IgD-negative memory B cell (primary cell): ENCODE data around the gene NT5DC4. TPM values are rescaled to one million over a fixed set of nuclear protein-coding genes. Genes with fewer than 3 reads are reported as not detected.
"Not testable (repeated sequence)": the region's sequence is repeated elsewhere in the genome, so short reads cannot be mapped to it uniquely, and the experiment has no call there.

Experiments
- H3K27ac Mint-ChIP-seq, 3 donors: one replicate each; pipeline ENCODE4 v1.8.0; 2020 to 2022; ENCODE audit warnings: mild to moderate bottlenecking in 3 of 3, mixed read lengths in 3 of 3, moderate library complexity in 1 of 3
- H3K27me3 Mint-ChIP-seq: one replicate; pipeline ENCODE4 v1.8.0; 2021; ENCODE audit warnings: mixed read lengths
- H3K36me3 Mint-ChIP-seq: one replicate; pipeline ENCODE4 v1.8.0; 2020; ENCODE audit warnings: mild to moderate bottlenecking, mixed read lengths
- H3K4me1 Mint-ChIP-seq, 3 donors: one replicate each; pipeline ENCODE4 v1.8.0; 2020 to 2022; ENCODE audit warnings: mixed read lengths in 3 of 3, mild to moderate bottlenecking in 1 of 3
- H3K4me3 Mint-ChIP-seq, 4 donors: one replicate each; pipeline ENCODE4 v1.8.0; 2020 to 2022; ENCODE audit warnings: mild to moderate bottlenecking in 4 of 4, mixed read lengths in 4 of 4, moderate library complexity in 3 of 4
- H3K9me3 Mint-ChIP-seq, 3 donors: one replicate each; pipeline ENCODE4 v1.8.0; 2020 to 2021; ENCODE audit warnings: mixed read lengths in 3 of 3, mild to moderate bottlenecking in 1 of 3
- polyA plus RNA-seq: library from polyadenylated mRNA; unstranded; fragments of 300-500 nt; fragmentation: Illumina TruSeq; gene quantifications from one replicate; pipeline ENCODE4 v1.2.3, GENCODE V29; 2021

The NT5DC4 gene
- polyA plus RNA-seq, 1 donor from 2014 or later, result not detected

GRCh38 chr2:112710956-112711750 is 9.7 kb upstream of the NT5DC4 start:
- Mint-ChIP-seq H3K36me3 (peaks cover 2% of the 10 kb centered on the region), H3K4me1 (peaks cover 30 to 47% (median 47%) of the 10 kb centered on the region in 3 donors), H3K9me3 (peaks cover 0 to 2% (median 0%) of the 10 kb centered on the region in 3 donors), H3K27me3 (peaks cover 2% of the 10 kb centered on the region), H3K27ac (peak overlapping the region in 2 of 3 donors; percentile 43 to 46), H3K4me3 (peak overlapping the region in 3 of 4 donors; percentile 6 to 90 (median 60))

GRCh38 chr2:112712465-112712864 is 8.4 kb upstream of the NT5DC4 start:
- peaks cover 20 to 38% (median 35%) of the 10 kb centered on the region in 3 donors for H3K4me1 Mint-ChIP-seq
- peaks cover 2% of the 10 kb centered on the region for H3K27me3 Mint-ChIP-seq
- H3K27ac Mint-ChIP-seq, result peak overlapping the region in 1 of 3 donors; percentile 56
- peaks cover 1 to 4% (median 3%) of the 10 kb centered on the region in 3 donors for H3K9me3 Mint-ChIP-seq
- peaks cover 2% of the 10 kb centered on the region for H3K36me3 Mint-ChIP-seq
- H3K4me3 Mint-ChIP-seq, result peak overlapping the region in 1 of 4 donors; percentile 34

GRCh38 chr2:112712903-112713584 is 7.8 kb upstream of the NT5DC4 start:
- peaks cover 2% of the 10 kb centered on the region for H3K27me3 Mint-ChIP-seq

GRCh38 chr2:112713585-112713925 is 7.3 kb upstream of the NT5DC4 start:
- Mint-ChIP-seq H3K4me1 (peaks cover 11 to 29% (median 24%) of the 10 kb centered on the region in 3 donors), H3K4me3 (peak overlapping the region in 1 of 4 donors; percentile 52), H3K27ac (no peak overlapping the region), H3K9me3 (peaks cover 1 to 4% (median 4%) of the 10 kb centered on the region in 3 donors), H3K36me3 (peaks cover 2% of the 10 kb centered on the region), H3K27me3 (peaks cover 2% of the 10 kb centered on the region)

More at GRCh38 chr2:112712903-112713584, 7.8 kb upstream of the NT5DC4 start:
- H3K9me3 Mint-ChIP-seq, result peaks cover 1 to 4% (median 4%) of the 10 kb centered on the region in 3 donors
- no peak overlapping the region for H3K4me3 Mint-ChIP-seq
- peak overlapping the region in 2 of 3 donors; percentile 24 to 56 for H3K27ac Mint-ChIP-seq
- peaks cover 2% of the 10 kb centered on the region for H3K36me3 Mint-ChIP-seq
- peaks cover 16 to 32% (median 29%) of the 10 kb centered on the region in 3 donors for H3K4me1 Mint-ChIP-seq

GRCh38 chr2:112713926-112714325 is 6.9 kb upstream of the NT5DC4 start:
- no peak overlapping the region for H3K27ac Mint-ChIP-seq
- H3K9me3 Mint-ChIP-seq, result peaks cover 1 to 4% (median 4%) of the 10 kb centered on the region in 3 donors
- peaks cover 2% of the 10 kb centered on the region for H3K27me3 Mint-ChIP-seq
- H3K4me3 Mint-ChIP-seq, result no peak overlapping the region
- peaks cover 10 to 28% (median 24%) of the 10 kb centered on the region in 3 donors for H3K4me1 Mint-ChIP-seq
- peaks cover 2% of the 10 kb centered on the region for H3K36me3 Mint-ChIP-seq

DNA sequence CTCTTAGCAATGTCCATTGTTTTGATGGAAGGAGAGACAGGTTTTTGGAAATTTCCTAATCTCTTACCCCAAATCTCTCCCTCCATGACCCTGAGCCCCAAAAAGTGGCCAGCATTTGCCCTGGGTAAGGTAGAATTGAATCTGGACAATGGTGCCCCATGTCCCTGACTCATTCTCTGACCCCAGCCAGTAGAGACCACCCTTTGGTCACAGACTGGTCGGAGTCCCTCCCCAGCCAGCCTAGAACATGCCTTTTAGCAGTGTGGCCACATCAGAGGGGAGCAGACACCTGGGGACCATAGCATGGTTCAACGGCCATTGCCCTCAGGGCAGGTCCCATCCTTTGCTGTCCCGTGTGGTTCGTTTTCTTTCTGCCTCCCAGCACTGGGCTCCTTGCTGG is 6.5 kb upstream of the NT5DC4 start:
- peaks cover 2% of the 10 kb centered on the region for H3K36me3 Mint-ChIP-seq
- peaks cover 2% of the 10 kb centered on the region for H3K27me3 Mint-ChIP-seq
- H3K27ac Mint-ChIP-seq, result no peak overlapping the region
- no peak overlapping the region for H3K4me3 Mint-ChIP-seq
- H3K4me1 Mint-ChIP-seq, result peaks cover 10 to 27% (median 20%) of the 10 kb centered on the region in 3 donors
- H3K9me3 Mint-ChIP-seq, result peaks cover 1 to 4% (median 4%) of the 10 kb centered on the region in 3 donors

DNA sequence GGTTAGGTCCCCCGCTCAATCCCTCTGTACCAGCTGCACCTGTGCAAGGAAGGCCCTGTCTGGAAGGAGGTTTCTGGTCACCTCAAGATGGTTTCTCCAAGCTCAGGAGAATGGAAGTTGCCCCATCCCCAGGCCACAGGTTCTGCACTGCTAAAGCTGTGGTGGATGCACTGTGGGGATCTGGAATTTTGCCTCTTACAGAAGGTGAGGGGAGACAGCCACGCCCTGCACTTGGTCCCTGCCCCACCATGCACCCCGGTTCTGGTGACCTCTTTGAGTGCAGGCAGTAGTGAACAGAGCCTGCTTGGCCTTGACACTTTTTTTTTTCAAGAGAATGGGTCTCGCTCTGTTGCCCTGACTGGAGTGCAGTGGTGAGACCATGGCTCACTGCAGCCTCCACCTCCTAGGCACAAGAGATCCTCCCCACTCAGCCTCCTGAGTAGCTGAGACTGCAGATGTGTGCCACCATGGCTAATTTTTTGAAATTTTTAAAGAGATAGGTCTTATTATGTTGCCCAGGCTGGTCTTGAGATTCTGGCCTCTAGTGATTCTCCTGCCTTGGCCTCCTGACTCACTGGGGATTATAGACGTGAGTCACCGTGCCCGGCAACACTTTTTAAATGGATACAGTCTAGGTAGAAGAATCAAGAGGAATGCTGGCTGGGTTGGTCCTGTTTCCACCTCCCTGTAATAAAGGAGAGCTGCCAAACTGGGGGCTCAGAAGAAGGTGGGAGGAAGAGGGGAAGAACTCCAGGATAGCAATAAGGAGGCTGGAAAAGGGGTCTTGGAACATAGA is 5.8 kb upstream of the NT5DC4 start:
- peak overlapping the region in 1 of 4 donors; percentile 54 for H3K4me3 Mint-ChIP-seq
- H3K9me3 Mint-ChIP-seq, result peaks cover 1 to 4% (median 4%) of the 10 kb centered on the region in 3 donors
- peaks cover 2% of the 10 kb centered on the region for H3K27me3 Mint-ChIP-seq
- H3K27ac Mint-ChIP-seq, result no peak overlapping the region
- H3K4me1 Mint-ChIP-seq, result peaks cover 10 to 21% (median 16%) of the 10 kb centered on the region in 3 donors
- H3K36me3 Mint-ChIP-seq, result peaks cover 2% of the 10 kb centered on the region

DNA sequence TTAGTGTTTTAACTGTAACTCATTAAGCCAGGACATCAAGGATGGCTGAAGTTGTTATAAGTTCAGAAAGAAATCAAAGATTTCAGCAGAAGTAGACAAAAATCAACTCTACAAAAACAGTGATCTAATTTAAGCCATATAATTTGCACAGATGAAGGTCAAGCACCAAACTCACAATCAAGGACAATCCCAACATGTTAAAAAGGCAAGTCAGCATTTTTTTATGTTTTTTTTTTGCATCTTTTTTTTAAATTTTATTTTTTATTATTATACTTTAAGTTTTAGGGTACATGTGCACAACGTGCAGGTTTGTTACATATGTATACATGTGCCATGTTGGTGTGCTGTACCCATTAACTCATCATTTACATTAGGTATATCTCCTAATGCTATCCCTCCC is 4.7 kb upstream of the NT5DC4 start:
- not testable (repeated sequence) for H3K27me3 Mint-ChIP-seq, H3K9me3 Mint-ChIP-seq, H3K36me3 Mint-ChIP-seq, H3K27ac Mint-ChIP-seq, H3K4me3 Mint-ChIP-seq
- peaks cover 9 to 14% (median 12%) of the 10 kb centered on the region in 3 donors for H3K4me1 Mint-ChIP-seq

- not testable (repeated sequence) for H3K4me1 Mint-ChIP-seq, H3K4me3 Mint-ChIP-seq, H3K27ac Mint-ChIP-seq, H3K9me3 Mint-ChIP-seq, H3K36me3 Mint-ChIP-seq, H3K27me3 Mint-ChIP-seq
Observed at GRCh38 chr2:112716826-112717352, 3.9 kb upstream of the NT5DC4 start.

GRCh38 chr2:112718863-112719370 is 1.9 kb upstream of the NT5DC4 start:
- Mint-ChIP-seq H3K36me3 (no peaks in the 10 kb centered on the region), H3K27me3 (no peaks in the 10 kb centered on the region), H3K27ac (peak overlapping the region in 1 of 3 donors; percentile 57)

DNA sequence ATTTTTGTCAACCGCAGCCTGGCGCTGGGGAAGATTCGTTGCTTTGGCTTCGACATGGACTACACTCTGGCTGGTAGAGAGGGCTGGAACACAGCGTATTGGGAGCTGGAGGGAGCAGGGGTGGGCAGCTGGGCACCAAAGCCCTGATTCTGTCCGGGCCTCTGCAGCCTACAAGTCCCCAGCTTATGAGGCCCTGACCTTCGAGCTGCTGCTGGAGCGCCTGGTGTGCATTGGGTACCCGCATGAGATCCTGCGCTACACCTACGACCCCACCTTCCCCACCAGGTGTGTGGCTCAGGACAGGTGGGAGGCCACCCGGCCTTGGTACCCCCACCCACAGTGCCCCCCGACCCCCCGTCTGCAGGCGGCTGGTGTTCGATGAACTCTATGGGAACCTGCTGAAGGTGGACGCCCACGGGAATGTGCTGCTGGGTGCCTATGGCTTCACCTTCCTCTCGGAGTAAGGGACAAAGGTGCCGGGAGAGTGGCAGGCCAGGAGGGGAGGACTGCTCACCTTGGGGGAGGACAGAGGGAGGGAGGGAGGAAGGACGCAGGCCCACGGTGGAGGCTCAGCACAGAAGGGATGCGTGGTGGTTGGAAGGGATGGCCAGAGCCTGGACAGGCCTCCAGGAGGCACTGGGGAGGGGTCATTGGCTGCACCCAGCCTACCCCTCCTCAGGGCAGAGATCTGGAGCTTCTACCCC is 1.2 kb downstream of the NT5DC4 start:
- Mint-ChIP-seq H3K36me3 (no peaks in the 10 kb centered on the region), H3K27me3 (no peaks in the 10 kb centered on the region), H3K27ac (no peak overlapping the region), H3K4me1 (peaks cover 1 to 12% (median 5%) of the 10 kb centered on the region in 3 donors), H3K4me3 (peak overlapping the region in 1 of 4 donors; percentile 32), H3K9me3 (peaks cover 1 to 4% (median 2%) of the 10 kb centered on the region in 3 donors)

More at GRCh38 chr2:112718863-112719370, 1.9 kb upstream of the NT5DC4 start:
- Mint-ChIP-seq H3K4me1 (no peaks in the 10 kb centered on the region), H3K4me3 (no peak overlapping the region), H3K9me3 (peaks cover 1 to 4% (median 4%) of the 10 kb centered on the region in 3 donors)

- Mint-ChIP-seq H3K9me3 (no peaks in the 10 kb centered on the region), H3K27ac (no peak overlapping the region), H3K4me1 (peaks cover 1 to 13% (median 6%) of the 10 kb centered on the region in 3 donors), H3K36me3 (no peaks in the 10 kb centered on the region), H3K27me3 (no peaks in the 10 kb centered on the region), H3K4me3 (no peak overlapping the region)
Observed at GRCh38 chr2:112722816-112723546, 2.2 kb downstream of the NT5DC4 start.

DNA sequence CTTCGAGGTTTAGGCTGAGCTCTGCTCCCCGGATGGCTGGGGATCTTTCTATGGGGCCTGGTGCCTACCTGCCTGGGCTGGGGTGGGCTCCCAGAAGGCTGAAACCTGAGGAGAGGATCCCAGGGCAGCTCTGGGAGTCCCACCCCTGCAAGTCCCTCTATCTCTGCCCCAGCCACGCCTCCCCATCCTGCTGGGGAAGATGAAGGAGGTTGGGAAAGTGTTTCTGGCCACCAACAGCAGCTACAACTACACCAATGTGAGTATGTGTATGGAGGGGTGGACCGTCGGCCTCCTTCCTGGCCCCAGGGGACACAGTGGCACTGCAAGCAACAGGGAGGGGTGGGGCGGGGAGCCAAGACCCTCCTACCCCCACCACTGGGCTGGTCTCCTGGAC is 2.7 kb downstream of the NT5DC4 start:
- no peak overlapping the region for H3K27ac Mint-ChIP-seq
- peaks cover under 1% of the 10 kb centered on the region for H3K27me3 Mint-ChIP-seq
- no peaks in the 10 kb centered on the region for H3K9me3 Mint-ChIP-seq
- no peaks in the 10 kb centered on the region for H3K36me3 Mint-ChIP-seq
- peaks cover 1 to 13% (median 6%) of the 10 kb centered on the region in 3 donors for H3K4me1 Mint-ChIP-seq
- H3K4me3 Mint-ChIP-seq, result no peak overlapping the region
